Right renal pelvis (tissue), 4 donors: Measurements from ENCODE around the gene INPP5A. TPM values are rescaled to one million over a fixed set of nuclear protein-coding genes. Genes with fewer than 3 reads are reported as not detected.
"Not testable (repeated sequence)": the region's sequence is repeated elsewhere in the genome, so short reads cannot be mapped to it uniquely, and the experiment has no call there.

ENCODE experiments used
- DNase-seq, 4 donors: peaks; one replicate each; pipeline ENCODE4 v3.0.0-alpha.2; 2013; ENCODE audit warnings: low read depth in 4 of 4, low spot score in 3 of 4, missing footprints in 1 of 4
- polyA plus RNA-seq, 4 donors: library from polyadenylated mRNA; unstranded; fragments of 120-200 nt; gene quantifications; one replicate each; pipeline ENCODE4 v1.2.1, GENCODE V29; 2013; ENCODE audit not compliant: insufficient read length in 4 of 4

INPP5A gene
- polyA plus RNA-seq, 4 donors: 32.2 to 39.1 (median 36.2) TPM

- no peak for DNase-seq
Observed at GRCh38 chr10:132820056-132820455, 282.5 kb downstream of the INPP5A start.

DNA sequence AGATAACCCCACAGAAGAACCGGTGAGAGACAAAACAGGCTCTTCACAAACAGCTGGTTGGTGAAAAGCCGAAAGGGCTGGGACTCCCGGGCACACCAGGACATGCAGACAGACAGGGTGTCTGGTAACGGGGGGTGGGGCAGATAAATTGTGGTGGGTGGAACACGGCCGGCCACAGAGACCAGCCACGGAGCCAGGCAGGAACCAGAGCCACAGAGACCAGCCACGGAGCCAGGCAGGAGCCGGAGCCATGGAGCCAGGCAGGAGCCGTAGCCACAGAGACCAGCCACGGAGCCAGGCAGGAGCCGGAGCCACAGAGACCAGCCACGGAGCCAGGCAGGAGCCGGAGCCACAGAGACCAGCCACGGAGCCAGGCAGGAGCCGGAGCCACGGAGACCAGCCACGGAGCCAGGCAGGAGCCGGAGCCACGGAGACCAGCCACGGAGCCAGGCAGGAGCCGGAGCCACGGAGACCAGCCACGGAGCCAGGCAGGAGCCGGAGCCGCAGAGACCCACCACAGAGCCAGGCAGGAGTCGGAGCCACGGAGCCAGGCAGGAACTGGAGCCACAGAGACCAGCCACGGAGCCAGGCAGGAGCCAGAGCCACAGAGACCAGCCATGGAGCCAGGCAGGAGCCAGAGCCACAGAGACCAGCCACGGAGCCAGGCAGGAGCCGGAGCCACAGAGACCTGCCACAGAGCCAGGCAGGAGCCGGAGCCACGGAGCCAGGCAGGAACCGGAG is 288.4 kb downstream of the INPP5A start:
- DNase-seq: not testable (repeated sequence)

- DNase-seq: no peak
Observed at GRCh38 chr10:132826524-132827422, 289.2 kb downstream of the INPP5A start.

GRCh38 chr10:132827423-132827789 is 289.8 kb downstream of the INPP5A start:
- DNase-seq: no peak

GRCh38 chr10:132827861-132828539 is 290.4 kb downstream of the INPP5A start:
- DNase-seq: no peak

- no peak for DNase-seq
Observed at GRCh38 chr10:132828681-132829080, 291.1 kb downstream of the INPP5A start.

DNA sequence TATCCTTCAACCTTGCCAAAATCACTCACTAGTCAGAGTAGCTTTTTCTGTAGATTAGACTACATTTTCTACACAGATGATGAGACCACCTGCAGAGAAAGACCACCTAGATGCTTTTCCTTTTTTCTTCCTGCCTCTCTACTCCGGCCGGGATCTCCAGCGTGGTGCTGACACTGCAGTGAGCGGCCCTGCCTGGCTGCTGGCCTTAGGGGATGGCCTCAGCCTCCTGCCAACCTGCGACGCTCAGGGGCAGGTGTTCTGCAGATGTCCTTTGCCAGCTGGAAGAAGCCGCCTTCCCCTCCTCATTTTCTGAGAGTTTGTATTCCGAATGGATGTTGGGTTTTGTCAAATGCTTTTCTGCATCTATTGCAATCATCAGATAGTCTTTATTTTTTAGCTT is 291.8 kb downstream of the INPP5A start:
- no peak for DNase-seq

DNA sequence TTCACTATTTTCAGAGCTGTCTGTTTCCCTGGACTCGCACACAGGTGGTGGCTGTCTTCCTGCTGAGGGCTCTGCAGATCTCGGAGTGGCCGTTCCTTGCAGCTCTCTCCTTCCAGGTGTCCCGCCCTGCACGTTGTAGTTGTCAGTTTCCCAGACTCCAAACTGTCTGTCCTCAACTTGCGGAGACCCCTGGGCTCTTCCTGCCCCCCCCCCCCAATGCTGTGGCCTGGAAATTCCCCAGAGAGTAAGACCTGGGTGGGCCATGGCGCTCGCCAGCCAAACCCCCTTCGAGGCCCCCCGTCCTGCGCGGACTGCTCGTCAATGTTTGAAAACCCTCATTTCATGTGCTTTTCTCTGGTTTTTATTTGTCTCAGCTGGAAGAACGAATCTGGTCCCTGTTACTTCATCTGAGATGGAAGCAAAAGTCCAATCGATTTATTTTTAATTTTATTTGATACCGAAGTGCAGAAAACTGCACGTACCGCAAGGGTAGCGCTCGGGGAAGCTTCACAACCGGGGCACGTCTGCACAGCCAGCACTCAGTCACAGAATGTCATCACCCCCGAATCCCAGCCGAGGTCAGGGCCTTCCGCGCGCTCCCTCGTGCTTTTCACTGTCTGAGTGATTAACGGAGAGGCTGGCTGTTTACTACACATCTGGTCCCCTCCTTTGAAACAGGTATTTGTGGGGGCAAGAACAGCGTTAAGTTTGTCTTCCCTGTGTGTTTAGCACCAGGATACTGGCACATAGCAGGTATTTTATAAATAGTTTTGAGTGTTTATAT is 294.8 kb downstream of the INPP5A start:
- no peak for DNase-seq

Other genes starting within 250 kb of the INPP5A start
- 10 to 100 TPM; 11.5 to 14.3 (median 12.0) TPM for gene STK32C, start 229.8 kb upstream of the INPP5A start, polyA plus RNA-seq
- gene LRRC27, start 205.6 kb upstream of the INPP5A start, polyA plus RNA-seq: 10 to 100 TPM; 23.2 to 40.2 (median 26.1) TPM
- gene PWWP2B, start 140.6 kb upstream of the INPP5A start, polyA plus RNA-seq: 10 to 100 TPM in 2 of 4 donors, 1 to 10 TPM in 2; 7.2 to 12.7 (median 10.4) TPM
- gene NKX6-2, start 248.4 kb downstream of the INPP5A start, polyA plus RNA-seq: 1 to 10 TPM; 6.4 to 8.4 (median 7.2) TPM